Fibroblast of lung (primary cell): ENCODE measurements around the gene PRR19. TPM values are rescaled to one million over a fixed set of nuclear protein-coding genes. Genes with fewer than 3 reads are reported as not detected.

Experiments
- DNase-seq, 2 donors: peaks; one replicate each; pipeline versions ENCODE4 v3.0.0 to v3.0.0-alpha.2; 2010; ENCODE audit warnings: low read depth in 2 of 2
- H2AFZ ChIP-seq: 2 replicates; pipeline ENCODE4 v1.5.1; 2012; ENCODE audit warnings: low read length, control low read depth, inconsistent platforms
- H3K27ac ChIP-seq: 2 replicates; pipeline ENCODE4 v1.5.1; 2011; ENCODE audit warnings: low read length, control low read depth; ENCODE audit not compliant: insufficient read depth
- H3K27me3 ChIP-seq: 2 replicates; pipeline ENCODE4 v1.5.1; 2011; ENCODE audit warnings: mild to moderate bottlenecking, low read length; ENCODE audit not compliant: control insufficient read depth, insufficient read depth
- H3K36me3 ChIP-seq: 2 replicates; pipeline ENCODE4 v1.5.1; 2011; ENCODE audit warnings: low read length; ENCODE audit not compliant: control insufficient read depth, insufficient read depth
- H3K4me1 ChIP-seq: 2 replicates; pipeline ENCODE4 v1.5.1; 2011; ENCODE audit warnings: low read length; ENCODE audit not compliant: control insufficient read depth, insufficient read depth; ENCODE audit errors: extremely low read depth
- H3K4me2 ChIP-seq: 2 replicates; pipeline ENCODE4 v1.5.1; 2011; ENCODE audit warnings: low read length, control low read depth; ENCODE audit not compliant: insufficient read depth; ENCODE audit errors: extremely low read depth
- H3K4me3 ChIP-seq, 4 experiments: fragments of 200-600 bp in 1 of 4; sonication (generic) in 1 of 4; replicated peaks in 1 of 4; 2 replicates each; pipeline ENCODE4 v1.5.1; 2011 to 2016; ENCODE audit warnings: low read length in 4 of 4, low read depth in 3 of 4, mild to moderate bottlenecking in 3 of 4, control low read depth in 2 of 4, inconsistent platforms in 1 of 4, mixed read lengths in 1 of 4; ENCODE audit not compliant: insufficient read depth in 1 of 4; ENCODE audit errors: control extremely low read depth in 1 of 4
- H3K79me2 ChIP-seq: 2 replicates; pipeline ENCODE4 v1.5.1; 2012; ENCODE audit warnings: mild to moderate bottlenecking, low read length, inconsistent platforms; ENCODE audit not compliant: control insufficient read depth, insufficient read depth
- H3K9ac ChIP-seq: 2 replicates; pipeline ENCODE4 v1.5.1; 2011; ENCODE audit warnings: mild to moderate bottlenecking, low read length, control low read depth; ENCODE audit not compliant: insufficient read depth
- H3K9me3 ChIP-seq: 2 replicates; pipeline ENCODE4 v1.5.1; 2012; ENCODE audit warnings: low read depth, low read length; ENCODE audit not compliant: control insufficient read depth, insufficient read depth
- H4K20me1 ChIP-seq: 2 replicates; pipeline ENCODE4 v1.5.1; 2011; ENCODE audit warnings: low read length; ENCODE audit not compliant: control insufficient read depth, insufficient read depth; ENCODE audit errors: extremely low read depth
- EZH2 ChIP-seq: IDR thresholded peaks from 2 replicates; pipeline ENCODE4 v1.5.1; 2012; ENCODE audit warnings: low read length, control low read depth, mild to moderate bottlenecking; ENCODE audit errors: missing control alignments
- polyA plus RNA-seq, 2 donors: library from polyadenylated mRNA; depleted of rRNA in 1 of 2; stranded (reverse) in 1 of 2; unstranded in 1 of 2; fragments of >200 nt; gene quantifications; 2 replicates each; pipeline ENCODE4 v1.2.1, GENCODE V29; 2011 to 2012; ENCODE audit warnings: missing spikeins in 1 of 2
- total RNA-seq: library from RNA; depleted of rRNA; stranded (reverse); fragments of >200 nt; gene quantifications from 2 replicates; pipeline ENCODE4 v1.2.1, GENCODE V29; 2014
- TF ChIP-seq, protein P1 (sequence below), 2 donors: IDR thresholded peaks in 1 of 2; conservative IDR thresholded peaks in 1 of 2; 1 replicate in 1 of 2; 2 replicates in 1 of 2; pipeline ENCODE4 v1.5.1; 2011 to 2012; ENCODE audit warnings: low read length in 2 of 2, control low read depth in 1 of 2, inconsistent platforms in 1 of 2, low read depth in 1 of 2, mild to moderate bottlenecking in 1 of 2

The PRR19 gene
- total and polyA plus RNA-seq, 2 donors (not counting 1 experiment from before 2014, with no cell fraction given): 0.17 to 0.39 TPM

DNA sequence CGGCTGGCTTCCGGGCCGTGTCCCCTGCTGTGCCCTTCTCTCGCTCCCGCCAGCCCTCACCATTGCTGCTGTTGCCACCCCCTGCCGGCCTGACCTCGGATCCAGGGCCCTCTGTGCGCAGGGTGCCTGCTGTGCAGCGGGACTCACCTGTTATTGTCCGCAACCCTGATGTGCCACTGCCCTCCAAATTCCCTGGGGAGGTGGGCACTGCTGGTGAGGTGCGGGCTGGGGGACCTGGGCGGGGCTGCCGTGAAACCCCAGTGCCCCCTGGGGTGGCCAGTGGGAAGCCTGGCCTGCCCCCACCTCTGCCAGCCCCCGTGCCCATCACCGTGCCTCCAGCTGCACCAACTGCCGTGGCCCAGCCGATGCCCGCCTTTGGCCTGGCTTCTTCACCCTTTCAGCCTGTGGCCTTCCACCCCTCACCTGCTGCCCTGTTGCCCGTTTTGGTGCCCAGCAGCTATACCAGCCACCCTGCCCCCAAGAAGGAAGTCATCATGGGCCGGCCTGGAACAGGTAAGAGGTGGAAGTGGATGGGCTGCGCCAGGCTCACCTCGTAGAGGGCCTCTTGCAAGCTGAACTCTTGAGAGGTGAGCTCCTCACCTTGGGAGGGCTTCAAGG lies 27.8 kb upstream of the PRR19 start:
- Histone ChIP-seq H3K27me3 (no peaks in the 10 kb centered on the region), H3K79me2 (peaks cover 61% of the 10 kb centered on the region), H4K20me1 (no peaks in the 10 kb centered on the region), H3K27ac (no peak overlapping the region), H3K9me3 (no peaks in the 10 kb centered on the region), H3K36me3 (peaks cover 26% of the 10 kb centered on the region), H3K4me2 (no peak overlapping the region), H3K4me1 (peaks cover 16% of the 10 kb centered on the region), H3K9ac (no peak overlapping the region), H3K4me3 (no peak overlapping the region), H2AFZ (no peak overlapping the region)
- TF ChIP-seq EZH2: no peak
- TF ChIP-seq, protein P1, sequence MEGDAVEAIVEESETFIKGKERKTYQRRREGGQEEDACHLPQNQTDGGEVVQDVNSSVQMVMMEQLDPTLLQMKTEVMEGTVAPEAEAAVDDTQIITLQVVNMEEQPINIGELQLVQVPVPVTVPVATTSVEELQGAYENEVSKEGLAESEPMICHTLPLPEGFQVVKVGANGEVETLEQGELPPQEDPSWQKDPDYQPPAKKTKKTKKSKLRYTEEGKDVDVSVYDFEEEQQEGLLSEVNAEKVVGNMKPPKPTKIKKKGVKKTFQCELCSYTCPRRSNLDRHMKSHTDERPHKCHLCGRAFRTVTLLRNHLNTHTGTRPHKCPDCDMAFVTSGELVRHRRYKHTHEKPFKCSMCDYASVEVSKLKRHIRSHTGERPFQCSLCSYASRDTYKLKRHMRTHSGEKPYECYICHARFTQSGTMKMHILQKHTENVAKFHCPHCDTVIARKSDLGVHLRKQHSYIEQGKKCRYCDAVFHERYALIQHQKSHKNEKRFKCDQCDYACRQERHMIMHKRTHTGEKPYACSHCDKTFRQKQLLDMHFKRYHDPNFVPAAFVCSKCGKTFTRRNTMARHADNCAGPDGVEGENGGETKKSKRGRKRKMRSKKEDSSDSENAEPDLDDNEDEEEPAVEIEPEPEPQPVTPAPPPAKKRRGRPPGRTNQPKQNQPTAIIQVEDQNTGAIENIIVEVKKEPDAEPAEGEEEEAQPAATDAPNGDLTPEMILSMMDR (conservative IDR thresholded peaks at IDR 0.05 in 1 of 2, IDR thresholded peaks at IDR 0.05 in 1 of 2; ENCODE audit: low read depth in 1 of 2, low read length in 2 of 2): no peak
- DNase-seq: no peak

- H2AFZ ChIP-seq: no peak overlapping the region
These were observed 26.8 kb upstream of the PRR19 start for GRCh38 chr19:42275103-42275502.

GRCh38 chr19:42275517-42275916 lies 26.4 kb upstream of the PRR19 start:
- H4K20me1 ChIP-seq: no peaks in the 10 kb centered on the region
- H3K27me3 ChIP-seq: no peaks in the 10 kb centered on the region
- H3K36me3 ChIP-seq: peaks cover 26% of the 10 kb centered on the region
- DNase-seq: no peak
- H3K79me2 ChIP-seq: peaks cover 52% of the 10 kb centered on the region
- H3K9me3 ChIP-seq: no peaks in the 10 kb centered on the region
- no peak overlapping the region for H2AFZ ChIP-seq
- H3K4me2 ChIP-seq: no peak overlapping the region
- no peak overlapping the region for H3K4me3 ChIP-seq
- H3K27ac ChIP-seq: no peak overlapping the region
- peaks cover 17% of the 10 kb centered on the region for H3K4me1 ChIP-seq
- TF ChIP-seq, protein P1 (conservative IDR thresholded peaks at IDR 0.05 in 1 of 2, IDR thresholded peaks at IDR 0.05 in 1 of 2; ENCODE audit: low read depth in 1 of 2, low read length in 2 of 2): no peak
- no peak for TF ChIP-seq EZH2
- H3K9ac ChIP-seq: no peak overlapping the region

More at GRCh38 chr19:42275103-42275502, 26.8 kb upstream of the PRR19 start:
- Histone ChIP-seq H3K9me3 (no peaks in the 10 kb centered on the region), H3K27me3 (no peaks in the 10 kb centered on the region), H4K20me1 (no peaks in the 10 kb centered on the region), H3K4me3 (no peak overlapping the region), H3K4me1 (peaks cover 19% of the 10 kb centered on the region), H3K27ac (no peak overlapping the region), H3K79me2 (peaks cover 55% of the 10 kb centered on the region), H3K36me3 (peaks cover 26% of the 10 kb centered on the region), H3K9ac (no peak overlapping the region), H3K4me2 (no peak overlapping the region)
- DNase-seq: no peak
- no peak for TF ChIP-seq EZH2
- TF ChIP-seq, protein P1 (conservative IDR thresholded peaks at IDR 0.05 in 1 of 2, IDR thresholded peaks at IDR 0.05 in 1 of 2; ENCODE audit: low read depth in 1 of 2, low read length in 2 of 2): no peak
